ENCODE measurements around the gene PFKL.
"Not testable (repeated sequence)": the region's sequence is repeated elsewhere in the genome, so short reads cannot be mapped to it uniquely, and the experiment has no call there.

Gene PFKL

DNA sequence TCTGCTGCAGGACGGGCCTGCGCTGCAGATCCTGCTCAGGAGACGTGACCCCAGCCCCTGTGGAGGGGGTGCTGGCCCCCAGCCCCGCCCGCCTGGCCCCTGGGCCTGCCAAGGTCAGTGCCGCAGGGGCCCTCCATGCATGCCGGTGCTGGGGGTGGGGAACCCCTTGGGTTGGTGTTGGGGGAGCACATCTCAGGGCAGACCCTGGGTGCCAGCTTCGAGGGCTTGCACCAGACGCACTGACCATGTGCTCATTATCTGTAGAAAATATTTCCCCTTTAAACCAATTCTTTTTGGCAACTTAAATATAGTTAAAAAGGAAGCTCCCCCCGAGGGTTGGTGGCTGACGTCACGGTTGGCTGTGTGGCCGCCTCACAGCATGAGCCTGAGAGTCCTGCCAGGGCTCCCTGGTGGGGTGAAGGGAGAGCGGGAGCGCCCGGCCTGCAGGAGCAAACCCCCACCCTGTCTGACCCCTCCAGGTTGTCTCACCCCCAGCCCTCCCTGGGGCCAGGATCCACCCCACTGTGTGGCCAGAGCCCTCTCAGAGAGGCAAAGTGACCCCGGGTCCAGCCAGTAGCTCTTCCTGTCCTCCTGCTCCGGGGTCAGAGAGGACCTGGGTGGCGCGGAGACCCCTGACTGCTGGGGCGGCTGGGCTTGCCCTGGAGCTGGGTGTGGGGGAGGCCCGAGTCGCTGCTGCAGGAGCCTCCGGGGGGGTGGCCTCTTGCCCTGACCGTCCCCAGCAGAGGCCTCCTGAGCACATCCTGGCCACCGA, 5.3 kb upstream of the PFKL start:
- DNase-seq (ENCODE audit: low read depth, low spot score), result peak; percentile 42

- no peak for DNase-seq (ENCODE audit: low read depth, low spot score)
These were observed 4.7 kb upstream of the PFKL start for GRCh38 chr21:44295163-44295573.

DNA sequence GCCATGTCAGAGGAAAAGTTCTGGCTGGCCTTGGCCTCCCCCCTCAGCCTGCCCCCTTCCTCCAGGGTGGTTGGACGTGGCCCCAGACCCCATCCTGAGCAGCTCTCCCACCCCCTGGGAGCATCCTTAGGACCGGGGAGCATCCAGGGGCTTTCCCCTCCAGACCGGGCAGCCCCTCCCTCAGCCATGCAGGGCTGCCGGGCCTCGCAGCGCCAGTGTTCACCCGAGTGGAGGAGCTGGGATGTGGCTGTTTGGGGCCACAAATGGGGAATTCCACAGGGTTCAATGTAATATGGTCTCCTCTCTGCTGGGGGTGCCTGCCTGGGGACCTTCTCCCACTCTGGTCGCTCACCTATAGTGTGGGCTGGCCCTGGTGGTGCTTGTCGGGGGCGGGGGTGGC, 4.2 kb upstream of the PFKL start:
- DNase-seq (ENCODE audit: low read depth, low spot score), result no peak

DNA sequence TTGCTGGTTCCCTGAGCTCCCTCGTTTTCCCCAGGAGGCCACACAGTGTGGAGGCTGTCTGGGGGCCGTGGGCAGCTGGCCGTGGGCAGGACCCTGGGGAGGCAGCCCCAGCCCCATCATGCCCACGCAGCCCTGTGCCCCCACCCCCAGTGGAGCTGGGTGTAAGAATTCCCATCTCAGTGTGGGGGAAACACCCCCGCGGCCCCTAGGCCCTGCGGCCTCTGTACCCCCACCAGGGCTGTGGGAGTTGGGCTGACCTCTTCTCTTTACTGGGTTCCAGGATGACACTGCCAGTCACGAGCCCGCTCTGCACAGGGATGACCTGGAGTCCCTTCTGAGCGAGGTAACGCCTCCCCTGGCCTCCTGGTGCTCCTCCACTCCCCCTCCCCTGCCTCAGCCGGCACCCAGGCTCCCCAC, 3.7 kb upstream of the PFKL start:
- no peak for DNase-seq (ENCODE audit: low read depth, low spot score)

GRCh38 chr21:44296916-44297315, 2.9 kb upstream of the PFKL start:
- no peak for DNase-seq (ENCODE audit: low read depth, low spot score)

DNA sequence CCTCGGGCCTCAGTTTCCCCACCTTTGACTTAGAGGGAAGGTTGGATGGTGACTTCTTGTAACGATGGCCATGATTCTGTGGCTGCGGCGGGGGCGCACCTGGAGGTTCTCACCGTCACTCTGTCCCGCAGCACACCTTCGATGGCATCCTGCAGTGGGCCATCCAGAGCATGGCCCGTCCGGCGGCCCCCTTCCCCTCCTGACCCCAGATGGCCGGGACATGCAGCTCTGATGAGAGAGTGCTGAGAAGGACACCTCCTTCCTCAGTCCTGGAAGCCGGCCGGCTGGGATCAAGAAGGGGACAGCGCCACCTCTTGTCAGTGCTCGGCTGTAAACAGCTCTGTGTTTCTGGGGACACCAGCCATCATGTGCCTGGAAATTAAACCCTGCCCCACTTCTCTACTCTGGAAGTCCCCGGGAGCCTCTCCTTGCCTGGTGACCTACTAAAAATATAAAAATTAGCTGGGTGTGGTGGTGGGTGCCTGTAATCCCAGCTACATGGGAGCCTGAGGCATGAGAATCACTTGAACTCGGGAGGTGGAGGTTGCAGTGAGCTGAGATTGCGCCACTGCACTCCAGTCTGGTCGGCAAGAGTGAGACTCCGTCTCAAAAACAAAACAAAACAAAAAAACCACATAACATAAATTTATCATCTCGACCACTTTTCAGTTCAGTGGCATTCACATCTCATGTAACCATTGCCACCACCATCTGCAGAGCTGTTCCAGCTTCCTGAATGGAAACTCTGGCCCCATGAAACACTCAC, 2.1 kb upstream of the PFKL start:
- DNase-seq (ENCODE audit: low read depth, low spot score), result peak; percentile 89

- DNase-seq (ENCODE audit: low read depth, low spot score), result no peak
These were observed 1.6 kb upstream of the PFKL start for GRCh38 chr21:44298301-44298700.

DNA sequence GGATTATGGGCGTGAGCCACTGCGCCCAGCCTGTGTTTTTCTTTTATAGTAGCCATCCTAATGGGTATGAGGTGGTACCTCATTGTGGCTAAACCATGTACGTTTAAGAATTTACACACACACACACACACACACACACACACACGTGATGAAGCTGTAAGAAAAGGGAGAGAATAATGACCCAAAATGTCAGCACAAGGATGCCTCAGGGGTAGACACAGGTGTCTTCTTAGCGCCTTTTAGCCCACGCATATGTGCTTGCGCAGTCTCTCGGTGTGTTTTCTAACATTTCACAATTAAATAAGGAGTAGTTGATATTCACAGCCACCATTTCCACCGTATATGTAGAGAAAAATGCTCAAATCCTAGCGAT, 782 bp upstream of the PFKL start:
- DNase-seq (ENCODE audit: low read depth, low spot score), result peak; percentile 26

DNA sequence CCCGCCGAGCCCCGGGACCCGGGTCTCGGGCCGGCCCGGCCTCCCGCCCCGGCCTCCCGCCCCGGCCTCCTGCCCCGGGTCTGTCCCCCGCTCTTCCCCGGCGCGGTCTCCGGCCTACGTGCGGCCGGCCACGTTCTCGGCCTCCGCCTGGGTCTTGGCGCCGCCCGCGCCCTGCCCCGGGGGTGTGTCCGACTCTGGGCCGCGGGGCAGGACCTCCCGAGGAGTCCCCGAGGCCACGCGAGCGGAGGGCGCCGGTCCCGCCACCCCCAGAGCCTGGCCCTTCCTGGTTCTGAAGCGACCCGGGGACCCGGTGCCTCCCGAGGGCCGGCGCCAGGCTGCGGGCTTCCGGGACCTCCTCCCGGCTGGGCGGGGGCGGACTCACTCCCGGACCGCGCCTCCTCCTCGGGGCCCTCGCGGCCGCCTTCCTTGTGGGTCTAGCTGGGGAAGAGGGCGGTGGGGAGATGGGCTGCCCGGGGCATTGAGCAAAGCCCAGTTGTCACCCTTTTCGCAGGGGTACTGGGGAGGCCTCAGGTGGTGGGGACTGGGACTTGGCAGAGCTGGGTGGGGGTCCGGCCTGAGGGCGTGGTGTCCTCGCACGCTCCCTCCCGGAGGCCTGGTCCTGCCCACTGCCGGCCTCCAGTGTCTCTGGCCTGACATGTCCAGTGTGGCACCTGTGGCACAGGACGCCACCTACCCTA, 558 bp downstream of the PFKL start:
- peak; percentile 75 for DNase-seq (ENCODE audit: low read depth, low spot score)

DNA sequence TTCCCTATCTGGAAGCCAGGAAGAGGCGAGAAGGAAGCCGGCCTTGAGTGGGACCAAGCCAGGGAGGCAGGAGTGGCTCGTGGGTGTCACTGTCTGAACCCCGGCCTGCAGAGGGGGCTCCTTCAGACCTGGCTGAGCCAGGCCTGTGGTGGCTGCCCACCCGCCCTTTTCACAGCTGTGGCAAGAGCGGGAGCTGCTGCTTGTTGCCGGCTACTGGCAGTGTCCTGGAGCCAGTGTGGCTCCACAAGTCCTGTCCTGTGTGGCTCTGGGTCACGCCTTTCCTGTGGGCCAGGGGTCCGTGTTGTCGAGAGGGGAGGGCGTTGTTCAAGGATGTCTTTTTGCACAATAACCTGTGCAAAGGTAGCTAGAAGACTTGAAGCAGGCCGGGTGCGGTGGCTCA, 1.3 kb downstream of the PFKL start:
- DNase-seq (ENCODE audit: low read depth, low spot score), result no peak

DNA sequence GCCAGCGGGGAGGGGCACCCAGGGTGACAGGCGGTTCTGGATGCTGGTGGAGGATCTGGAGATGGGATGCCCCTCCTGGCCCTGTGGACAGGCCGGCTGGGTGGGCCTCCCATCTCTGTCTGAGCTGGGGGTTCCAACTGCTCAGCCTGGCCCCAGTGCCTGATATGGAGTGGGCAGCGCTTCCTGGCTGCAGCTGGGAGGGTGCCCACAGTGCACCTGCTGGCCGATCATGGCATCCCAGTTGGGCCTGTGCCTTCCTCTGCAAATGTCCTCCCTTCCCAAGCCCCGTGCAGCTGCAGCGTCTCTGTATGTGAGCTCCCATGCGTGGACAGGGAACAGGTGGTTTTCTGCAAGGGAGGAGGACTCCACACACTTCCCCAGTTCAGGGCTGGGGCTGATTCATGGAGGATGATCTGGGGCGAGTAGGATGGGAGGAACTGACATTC, 2.1 kb downstream of the PFKL start:
- no peak for DNase-seq (ENCODE audit: low read depth, low spot score)

DNA sequence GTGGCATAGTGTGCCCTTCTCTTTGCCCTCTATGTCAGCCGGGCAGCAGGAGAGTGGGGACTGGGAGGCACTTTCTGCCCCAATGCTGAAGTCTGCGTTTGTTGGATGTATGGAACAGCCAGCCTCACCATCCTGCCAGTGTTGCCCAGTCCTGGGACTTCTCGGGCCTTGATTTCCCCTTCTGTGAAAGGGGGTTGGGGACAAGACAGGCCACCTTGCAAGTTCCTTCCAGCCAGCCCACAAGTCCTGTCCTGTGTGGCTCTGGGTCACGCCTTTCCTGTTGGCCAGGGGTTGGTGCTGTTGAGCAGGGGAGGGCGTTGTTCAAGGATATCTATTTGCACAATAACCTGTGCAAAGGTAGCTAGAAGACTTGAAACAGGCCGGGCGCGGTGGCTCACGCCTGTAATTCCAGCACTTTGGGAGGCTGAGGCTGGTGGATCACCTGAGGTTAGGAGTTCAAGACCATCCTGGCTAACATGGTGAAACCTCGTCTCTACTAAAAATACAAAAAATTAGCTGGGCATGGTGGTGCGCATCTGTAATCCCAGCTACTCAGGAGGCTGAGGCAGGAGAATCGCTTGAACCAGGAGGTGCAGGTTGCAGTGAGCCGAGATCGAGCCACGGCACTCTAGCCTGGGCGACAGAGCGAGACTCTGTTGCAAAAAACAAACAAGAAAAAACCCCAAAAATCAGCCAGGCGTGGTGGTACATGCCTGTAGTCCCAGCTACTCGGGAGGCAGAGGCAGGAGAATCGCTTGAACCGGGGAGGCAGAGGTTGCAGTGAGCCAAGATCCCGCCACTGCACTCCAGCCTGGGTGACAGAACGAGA, 2.9 kb downstream of the PFKL start:
- DNase-seq (ENCODE audit: low read depth, low spot score), result not testable (repeated sequence)

- no peak for DNase-seq (ENCODE audit: low read depth, low spot score)
These were observed 3.7 kb downstream of the PFKL start for GRCh38 chr21:44303490-44303981.

- no peak for DNase-seq (ENCODE audit: low read depth, low spot score)
These were observed 4.3 kb downstream of the PFKL start for GRCh38 chr21:44304011-44304616.

DNA sequence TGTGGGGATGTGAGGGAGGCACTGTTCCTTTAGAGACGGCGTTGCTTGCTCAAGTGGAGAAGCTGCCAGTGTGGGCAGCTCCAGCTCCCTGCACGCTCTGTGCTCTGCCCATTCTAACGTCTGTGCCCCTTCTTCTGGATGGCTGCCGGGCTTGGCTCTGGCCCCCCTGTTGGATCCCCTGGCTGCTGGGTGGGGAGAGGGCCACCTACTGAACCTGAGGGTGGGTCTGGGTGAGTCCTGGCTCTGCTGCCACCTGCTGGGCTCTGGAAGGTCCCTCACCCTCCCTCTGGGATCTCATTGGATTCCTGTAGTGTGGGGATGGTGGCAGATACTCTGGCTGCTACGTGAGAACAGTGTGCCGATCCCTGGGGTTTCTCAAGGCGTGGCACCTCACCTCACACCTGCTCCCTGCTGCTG, 5.0 kb downstream of the PFKL start:
- peak; percentile 72 for DNase-seq (ENCODE audit: low read depth, low spot score)

GRCh38 chr21:44305691-44306090, 5.8 kb downstream of the PFKL start:
- DNase-seq (ENCODE audit: low read depth, low spot score), result no peak

DNA sequence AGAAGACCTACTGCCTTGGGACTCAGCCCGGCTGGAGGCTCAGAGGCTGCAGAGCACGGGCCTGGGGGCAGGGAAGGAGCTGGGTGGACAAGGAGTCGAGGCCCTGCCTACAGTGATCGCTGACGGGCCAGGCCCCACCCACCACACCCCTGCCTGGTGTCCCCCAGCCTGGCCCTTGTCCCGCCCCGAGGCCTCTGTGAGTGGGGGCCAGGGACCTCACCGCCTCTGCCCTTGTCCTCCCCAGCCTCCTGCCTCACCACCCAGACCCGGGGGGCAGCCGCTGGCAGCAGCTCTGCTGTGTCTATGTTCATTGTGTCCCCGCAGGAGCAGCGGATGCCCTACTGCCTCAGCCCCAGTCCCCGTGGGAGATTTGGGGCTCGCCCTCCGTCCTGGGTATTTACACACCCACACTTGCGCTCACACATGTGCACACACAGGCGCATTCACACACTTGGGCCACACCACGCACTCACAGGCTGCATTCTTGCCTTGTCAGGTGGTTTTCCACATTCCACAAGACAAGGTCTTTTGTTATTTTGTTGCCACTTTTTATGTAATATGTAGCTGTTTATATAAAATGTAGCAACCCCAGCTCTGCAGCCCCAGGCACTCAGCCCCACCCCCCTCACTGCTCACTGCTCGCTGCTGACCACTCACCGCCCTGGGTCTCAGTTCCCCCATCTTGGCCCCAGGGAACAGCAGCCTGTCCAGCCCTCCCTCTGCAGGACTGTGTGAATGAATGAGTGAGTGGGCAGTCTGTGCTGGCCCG, 7.3 kb downstream of the PFKL start:
- DNase-seq (ENCODE audit: low read depth, low spot score), result peak; percentile 64

- DNase-seq (ENCODE audit: low read depth, low spot score), result no peak
These were observed 11.0 kb downstream of the PFKL start for GRCh38 chr21:44310628-44311507.

DNA sequence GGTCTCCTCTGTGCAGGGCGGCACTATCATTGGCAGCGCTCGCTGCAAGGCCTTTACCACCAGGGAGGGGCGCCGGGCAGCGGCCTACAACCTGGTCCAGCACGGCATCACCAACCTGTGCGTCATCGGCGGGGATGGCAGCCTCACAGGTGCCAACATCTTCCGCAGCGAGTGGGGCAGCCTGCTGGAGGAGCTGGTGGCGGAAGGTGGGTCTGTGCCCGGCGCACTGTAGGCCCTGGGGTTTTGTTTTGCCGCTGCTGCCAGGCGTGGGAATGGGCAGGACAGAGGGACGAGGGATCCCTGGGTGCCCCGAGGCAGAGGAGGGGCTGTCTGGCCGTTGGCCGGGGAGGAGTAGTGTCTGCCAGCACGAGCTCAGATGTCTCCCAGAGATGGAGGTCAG, 12.2 kb downstream of the PFKL start:
- DNase-seq (ENCODE audit: low read depth, low spot score), result no peak

Data from astrocyte of the hippocampus (primary cell).